ENCODE data around the gene RND1. TPM values are rescaled to one million over a fixed set of nuclear protein-coding genes. Genes with fewer than 3 reads are reported as not detected.

Gene RND1
- total RNA-seq, 4 donors from 2014 or later = 1.1 to 19.1 (median 3.3) TPM; not detected in 1

GRCh38 chr12:48894271-48894670 lies 28.6 kb upstream of the RND1 start:
- in situ Hi-C loops (cut with MboI; ENCODE audit: low pct_ligation_motif_present in 1 of 4, low pct_unique_long_range_greater_than_20kb in 1 of 4, low sequenced_read_pairs in 3 of 4) (no loop called here), intact Hi-C loops (cut with DNase I; ENCODE audit: low total_unique reads) (no loop called here)
- Histone ChIP-seq H3K27me3 (peaks cover 26% of the 10 kb centered on the region), H3K27ac (no peak overlapping the region), H3K4me1 (peaks cover 0 to 9% (median 6%) of the 10 kb centered on the region in 4 donors), H3K4me3 (no peak overlapping the region), H3K36me3 (no peaks in the 10 kb centered on the region), H3K9me3 (no peaks in the 10 kb centered on the region)
- 75 to 78% methylated on average over 1 of the region's 1 CpG for WGBS, 2 donors (ENCODE audit: low coverage in 1 of 2)
- no peak for TF ChIP-seq CTCF (IDR thresholded peaks at IDR 0.05)
- no peak for TF ChIP-seq EP300 (IDR thresholded peaks at IDR 0.05; ENCODE audit: low read depth)
- no peak for TF ChIP-seq POLR2A (IDR thresholded peaks at IDR 0.05)
- no peak for TF ChIP-seq POLR2AphosphoS5 (IDR thresholded peaks at IDR 0.05)
- DNase-seq = no peak

GRCh38 chr12:48890657-48891418 lies 25.2 kb upstream of the RND1 start:
- intact Hi-C loops (cut with DNase I; ENCODE audit: low total_unique reads) (loop anchor here (2.0 kb wide), 1 partner anchor 36 kb away; no protein-coding TSS in a partner anchor), in situ Hi-C loops (cut with MboI; ENCODE audit: low pct_ligation_motif_present in 1 of 4, low pct_unique_long_range_greater_than_20kb in 1 of 4, low sequenced_read_pairs in 3 of 4) (no loop called here)
- H3K27me3 ChIP-seq = peaks cover 18% of the 10 kb centered on the region
- no peak for TF ChIP-seq EP300 (IDR thresholded peaks at IDR 0.05; ENCODE audit: low read depth)
- peak; percentile 86 to 95 (median 91) for TF ChIP-seq CTCF (IDR thresholded peaks at IDR 0.05)
- no peak for TF ChIP-seq POLR2AphosphoS5 (IDR thresholded peaks at IDR 0.05)
- no peak for TF ChIP-seq POLR2A (IDR thresholded peaks at IDR 0.05)
- no peaks in the 10 kb centered on the region for H3K36me3 ChIP-seq
- peaks cover 0 to 9% (median 6%) of the 10 kb centered on the region in 4 donors for H3K4me1 ChIP-seq
- H3K4me3 ChIP-seq = peak overlapping the region in 2 of 4 donors; percentile 17 to 27
- 10 to 87% methylated on average over 3 to 31 of the region's 37 CpGs for WGBS, 2 donors (ENCODE audit: low coverage in 1 of 2)
- no peak overlapping the region for H3K27ac ChIP-seq
- DNase-seq = peak; percentile 82
- no peaks in the 10 kb centered on the region for H3K9me3 ChIP-seq

- H3K4me3 ChIP-seq = no peak overlapping the region
- peaks cover 18% of the 10 kb centered on the region for H3K27me3 ChIP-seq
- no peak overlapping the region for H3K27ac ChIP-seq
- TF ChIP-seq POLR2A (IDR thresholded peaks at IDR 0.05) (no peak), POLR2AphosphoS5 (IDR thresholded peaks at IDR 0.05) (no peak), EP300 (IDR thresholded peaks at IDR 0.05; ENCODE audit: low read depth) (no peak), CTCF (IDR thresholded peaks at IDR 0.05) (no peak)
- in situ Hi-C loops (cut with MboI; ENCODE audit: low pct_ligation_motif_present in 1 of 4, low pct_unique_long_range_greater_than_20kb in 1 of 4, low sequenced_read_pairs in 3 of 4) = no loop called here
- no peak for DNase-seq
- H3K36me3 ChIP-seq = no peaks in the 10 kb centered on the region
- intact Hi-C loops (cut with DNase I; ENCODE audit: low total_unique reads) = loop anchor here (2.0 kb wide), 1 partner anchor 35 kb away; no protein-coding TSS in a partner anchor
- 83% methylated on average over 3 of the region's 3 CpGs; no CpG with 5 or more reads in 1 of the 2 donors for WGBS, 2 donors (ENCODE audit: low coverage in 1 of 2)
- H3K9me3 ChIP-seq = no peaks in the 10 kb centered on the region
- peaks cover 0 to 9% (median 6%) of the 10 kb centered on the region in 4 donors for H3K4me1 ChIP-seq
These were observed 24.0 kb upstream of the RND1 start for GRCh38 chr12:48889679-48890078.

- in situ Hi-C loops (cut with MboI; ENCODE audit: low pct_ligation_motif_present in 1 of 4, low pct_unique_long_range_greater_than_20kb in 1 of 4, low sequenced_read_pairs in 3 of 4) (no loop called here), intact Hi-C loops (cut with DNase I; ENCODE audit: low total_unique reads) (no loop called here)
- no peak overlapping the region for H3K27ac ChIP-seq
- 56 to 100% methylated on average over 1 to 13 of the region's 13 CpGs for WGBS, 2 donors (ENCODE audit: low coverage in 1 of 2)
- no peaks in the 10 kb centered on the region for H3K9me3 ChIP-seq
- H3K4me3 ChIP-seq = no peak overlapping the region
- TF ChIP-seq POLR2AphosphoS5 (IDR thresholded peaks at IDR 0.05) = no peak
- no peak for TF ChIP-seq EP300 (IDR thresholded peaks at IDR 0.05; ENCODE audit: low read depth)
- TF ChIP-seq POLR2A (IDR thresholded peaks at IDR 0.05) = no peak
- no peak for DNase-seq
- peaks cover 0 to 8% (median 4%) of the 10 kb centered on the region in 4 donors for H3K4me1 ChIP-seq
- no peaks in the 10 kb centered on the region for H3K36me3 ChIP-seq
- H3K27me3 ChIP-seq = peaks cover 10% of the 10 kb centered on the region
These were observed 17.9 kb upstream of the RND1 start for GRCh38 chr12:48883305-48884161.
